GM13977 (cell line): ENCODE data around the gene TMTC1.

Experiments
- DNase-seq: peaks from one replicate; pipeline ENCODE4 v3.0.0; 2012; ENCODE audit warnings: low spot score
- in situ Hi-C: fragments of 300-500 bp; cut with MboI; formaldehyde crosslinking; loops from one replicate; pipeline ENCODE4 v1.12.0; 2022; ENCODE audit warnings: low sequenced_read_pairs, low pct_unique_long_range_greater_than_20kb, mixed read lengths, inconsistent platforms; ENCODE audit not compliant: unreplicated experiment
- TF ChIP-seq, protein P1 (sequence below): IDR thresholded peaks from 2 replicates; pipeline ENCODE4 v1.5.1; 2012; ENCODE audit warnings: mild to moderate bottlenecking, control low read depth; ENCODE audit not compliant: insufficient read depth; ENCODE audit errors: extremely low read depth, missing control alignments

TMTC1 gene

GRCh38 chr12:29710104-29710503 is 73.6 kb downstream of the TMTC1 start:
- TF ChIP-seq, protein P1, sequence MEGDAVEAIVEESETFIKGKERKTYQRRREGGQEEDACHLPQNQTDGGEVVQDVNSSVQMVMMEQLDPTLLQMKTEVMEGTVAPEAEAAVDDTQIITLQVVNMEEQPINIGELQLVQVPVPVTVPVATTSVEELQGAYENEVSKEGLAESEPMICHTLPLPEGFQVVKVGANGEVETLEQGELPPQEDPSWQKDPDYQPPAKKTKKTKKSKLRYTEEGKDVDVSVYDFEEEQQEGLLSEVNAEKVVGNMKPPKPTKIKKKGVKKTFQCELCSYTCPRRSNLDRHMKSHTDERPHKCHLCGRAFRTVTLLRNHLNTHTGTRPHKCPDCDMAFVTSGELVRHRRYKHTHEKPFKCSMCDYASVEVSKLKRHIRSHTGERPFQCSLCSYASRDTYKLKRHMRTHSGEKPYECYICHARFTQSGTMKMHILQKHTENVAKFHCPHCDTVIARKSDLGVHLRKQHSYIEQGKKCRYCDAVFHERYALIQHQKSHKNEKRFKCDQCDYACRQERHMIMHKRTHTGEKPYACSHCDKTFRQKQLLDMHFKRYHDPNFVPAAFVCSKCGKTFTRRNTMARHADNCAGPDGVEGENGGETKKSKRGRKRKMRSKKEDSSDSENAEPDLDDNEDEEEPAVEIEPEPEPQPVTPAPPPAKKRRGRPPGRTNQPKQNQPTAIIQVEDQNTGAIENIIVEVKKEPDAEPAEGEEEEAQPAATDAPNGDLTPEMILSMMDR: no peak
- no peak for DNase-seq
- in situ Hi-C loops: no loop called here

GRCh38 chr12:29709496-29710040 is 74.2 kb downstream of the TMTC1 start:
- in situ Hi-C loops: no loop called here
- DNase-seq: no peak

DNA sequence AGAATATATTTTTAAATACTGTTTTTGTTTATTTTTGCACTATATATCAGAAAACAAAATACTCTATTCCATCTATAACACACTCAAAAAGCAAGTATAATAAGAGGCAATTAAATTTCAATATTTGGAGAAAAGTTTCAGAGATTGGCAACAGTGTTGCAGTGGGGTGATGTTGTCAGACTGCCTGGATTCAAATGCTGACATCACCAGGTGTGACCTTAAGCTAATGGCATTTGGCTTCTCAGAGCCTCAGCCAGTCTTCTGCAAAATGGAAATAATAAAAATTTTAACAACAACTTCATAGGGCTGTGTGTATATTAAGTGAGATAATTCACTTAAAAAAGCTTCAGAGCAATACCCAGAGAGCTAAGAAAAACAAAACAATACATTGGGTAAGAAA is 74.7 kb downstream of the TMTC1 start:
- DNase-seq: no peak
- in situ Hi-C loops: no loop called here
- TF ChIP-seq, protein P1: no peak

More at GRCh38 chr12:29709496-29710040, 74.2 kb downstream of the TMTC1 start:
- TF ChIP-seq, protein P1: no peak

DNA sequence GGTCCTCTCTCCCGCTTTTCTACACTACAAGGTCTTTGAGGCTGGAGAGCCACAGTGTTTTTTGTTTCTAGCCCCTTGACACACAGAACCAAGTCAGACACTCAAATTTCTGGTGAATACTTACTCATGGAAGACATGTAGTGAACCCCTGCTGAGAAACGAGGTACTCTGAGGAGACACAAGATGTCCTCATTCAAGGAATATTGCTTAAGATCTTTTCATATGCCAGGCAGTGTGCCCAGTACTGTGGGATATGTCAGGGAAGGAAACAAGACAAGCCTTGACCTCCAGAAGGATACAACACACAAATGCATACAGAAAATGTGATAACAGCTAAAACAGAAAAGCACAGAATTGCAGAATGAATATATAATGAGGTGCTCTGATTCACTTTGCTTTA is 75.9 kb downstream of the TMTC1 start:
- TF ChIP-seq, protein P1: no peak
- in situ Hi-C loops: no loop called here
- no peak for DNase-seq

DNA sequence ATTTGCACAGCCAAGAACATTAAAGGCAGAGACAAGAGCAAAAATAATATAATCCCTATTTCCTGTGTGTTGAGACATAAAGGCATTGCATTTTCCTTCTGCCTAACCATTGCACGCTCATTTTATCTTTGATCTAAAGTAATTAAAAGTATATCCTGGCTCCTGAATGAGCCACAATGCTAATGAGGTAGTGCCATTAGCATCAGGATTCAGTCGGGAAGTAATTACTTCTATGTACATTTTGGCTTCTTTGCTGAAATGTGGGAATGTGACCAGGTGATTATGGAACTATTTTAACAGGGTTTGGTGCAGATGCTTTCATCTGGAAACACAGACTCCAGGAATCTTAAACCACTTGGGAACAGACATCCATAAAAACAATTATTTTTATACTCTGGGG is 77.4 kb downstream of the TMTC1 start:
- DNase-seq: no peak
- in situ Hi-C loops: no loop called here
- TF ChIP-seq, protein P1: no peak

GRCh38 chr12:29703528-29703927 is 80.2 kb downstream of the TMTC1 start:
- DNase-seq: no peak
- TF ChIP-seq, protein P1: no peak
- in situ Hi-C loops: no loop called here

- in situ Hi-C loops: no loop called here
- no peak for DNase-seq
- TF ChIP-seq, protein P1: no peak
Observed at GRCh38 chr12:29702972-29703371, 80.8 kb downstream of the TMTC1 start.
